ENCODE measurements around the gene NEU2. TPM values are rescaled to one million over a fixed set of nuclear protein-coding genes. Genes with fewer than 3 reads are reported as not detected.

The NEU2 gene
- total RNA-seq, 1 experiment from 2014 or later: not detected

DNA sequence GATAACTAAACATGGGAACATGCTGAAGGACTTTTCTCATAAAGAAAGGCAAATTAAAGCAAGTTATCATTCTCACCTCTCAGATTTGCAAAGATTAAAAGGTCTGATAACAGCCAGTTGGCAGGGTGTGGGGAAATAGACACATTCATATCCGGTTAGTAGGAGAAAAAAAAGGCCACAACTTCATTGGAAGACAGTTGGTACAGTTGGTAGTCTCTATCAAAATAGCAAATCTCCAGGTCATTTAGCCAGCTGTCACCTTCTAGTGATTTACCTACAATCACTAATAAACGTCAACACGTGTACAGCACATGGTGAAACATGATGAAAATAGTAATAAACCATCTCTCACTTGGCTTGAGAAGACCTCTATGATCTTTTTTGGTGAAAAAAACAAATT is 44.3 kb downstream of the NEU2 start:
- Histone ChIP-seq H2AFZ (ENCODE audit: low read length) (no peak overlapping the region), H3T11ph (ENCODE audit: low read length) (no peak overlapping the region), H2AK5ac (ENCODE audit: insufficient read length, low read length) (no peak overlapping the region), H3K27ac (ENCODE audit: insufficient read length, low read depth, low read length) (no peak overlapping the region), H3K27me3 (ENCODE audit: insufficient read depth, low read length) (no peaks in the 10 kb centered on the region), H3K79me2 (ENCODE audit: insufficient read depth, low read length) (no peaks in the 10 kb centered on the region), H3K18ac (ENCODE audit: insufficient read length, low read depth, low read length) (no peak overlapping the region), H4K20me1 (ENCODE audit: control insufficient read depth, insufficient read depth, insufficient read length) (no peaks in the 10 kb centered on the region), H2BK20ac (ENCODE audit: low read depth, low read length, poor library complexity, severe bottlenecking) (no peak overlapping the region), H3K9me3 (ENCODE audit: control insufficient read depth, low read depth, low read length) (no peaks in the 10 kb centered on the region), H3K23ac (ENCODE audit: insufficient read length, low read depth, low read length) (no peak overlapping the region), H3K4me1 (ENCODE audit: insufficient read depth, low read length) (peaks cover 4% of the 10 kb centered on the region; the same call in 1 of the 2 replicates), H3K23me2 (ENCODE audit: insufficient read length, low read depth, low read length, poor library complexity, severe bottlenecking) (no peaks in the 10 kb centered on the region), H3K56ac (ENCODE audit: insufficient read length, low read depth, low read length) (no peak overlapping the region), H2BK15ac (ENCODE audit: low read depth, low read length) (no peak overlapping the region), H2BK120ac (ENCODE audit: low read depth, low read length, poor library complexity, severe bottlenecking) (no peak overlapping the region), H3K9ac (ENCODE audit: extremely low read depth, insufficient read length, low read length) (no peak overlapping the region), H4K5ac (ENCODE audit: insufficient read length, low read depth, low read length) (no peak overlapping the region), H2BK12ac (ENCODE audit: insufficient read length, low read depth, low read length) (no peak overlapping the region), H3K4me2 (ENCODE audit: insufficient read depth, insufficient read length, low read length) (no peak overlapping the region), H2BK5ac (ENCODE audit: insufficient read length, low read length) (no peak overlapping the region), H4K91ac (ENCODE audit: insufficient read length, low read depth, low read length) (no peak overlapping the region), H3K4ac (ENCODE audit: low read depth, low read length) (no peak overlapping the region), H3K14ac (ENCODE audit: insufficient read depth, low read length) (no peak overlapping the region), H3K79me1 (ENCODE audit: insufficient read depth, low read depth, low read length, poor library complexity, severe bottlenecking) (no peaks in the 10 kb centered on the region), H4K8ac (replicated peaks; ENCODE audit: insufficient read length, low read depth, low read length) (no peak overlapping the region)
- Mint-ChIP-seq H3K4me3 (no peak overlapping the region), H3K27me3 (ENCODE audit: low read depth) (peaks cover 2% of the 10 kb centered on the region; the same call in 1 of the 2 replicates), H3K4me1 (peaks cover 0 to 8% of the 10 kb centered on the region in 2 experiments; a peak in 3 of 4 replicates), H3K9me3 (peaks cover 2 to 4% of the 10 kb centered on the region in 2 experiments; a peak in 3 of 5 replicates), H3K27ac (no peak overlapping the region), H3K36me3 (ENCODE audit: insufficient read depth in 1 of 3, low read depth in 3 of 3) (no peaks in the 10 kb centered on the region)
- no CpG with 5 or more reads among the region's 3 CpGs for WGBS (ENCODE audit: extremely low coverage, insufficient read length, low lambda C conversion rate)
- DNase-seq: no peak
- TF ChIP-seq, protein P1, sequence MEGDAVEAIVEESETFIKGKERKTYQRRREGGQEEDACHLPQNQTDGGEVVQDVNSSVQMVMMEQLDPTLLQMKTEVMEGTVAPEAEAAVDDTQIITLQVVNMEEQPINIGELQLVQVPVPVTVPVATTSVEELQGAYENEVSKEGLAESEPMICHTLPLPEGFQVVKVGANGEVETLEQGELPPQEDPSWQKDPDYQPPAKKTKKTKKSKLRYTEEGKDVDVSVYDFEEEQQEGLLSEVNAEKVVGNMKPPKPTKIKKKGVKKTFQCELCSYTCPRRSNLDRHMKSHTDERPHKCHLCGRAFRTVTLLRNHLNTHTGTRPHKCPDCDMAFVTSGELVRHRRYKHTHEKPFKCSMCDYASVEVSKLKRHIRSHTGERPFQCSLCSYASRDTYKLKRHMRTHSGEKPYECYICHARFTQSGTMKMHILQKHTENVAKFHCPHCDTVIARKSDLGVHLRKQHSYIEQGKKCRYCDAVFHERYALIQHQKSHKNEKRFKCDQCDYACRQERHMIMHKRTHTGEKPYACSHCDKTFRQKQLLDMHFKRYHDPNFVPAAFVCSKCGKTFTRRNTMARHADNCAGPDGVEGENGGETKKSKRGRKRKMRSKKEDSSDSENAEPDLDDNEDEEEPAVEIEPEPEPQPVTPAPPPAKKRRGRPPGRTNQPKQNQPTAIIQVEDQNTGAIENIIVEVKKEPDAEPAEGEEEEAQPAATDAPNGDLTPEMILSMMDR (conservative IDR thresholded peaks at IDR 0.05): no peak

Data from H9 (cell line).